Measurements from ENCODE around the gene SIGLEC12.
"Not testable (repeated sequence)": the region's sequence is repeated elsewhere in the genome, so short reads cannot be mapped to it uniquely, and the experiment has no call there.

Gene SIGLEC12

DNA sequence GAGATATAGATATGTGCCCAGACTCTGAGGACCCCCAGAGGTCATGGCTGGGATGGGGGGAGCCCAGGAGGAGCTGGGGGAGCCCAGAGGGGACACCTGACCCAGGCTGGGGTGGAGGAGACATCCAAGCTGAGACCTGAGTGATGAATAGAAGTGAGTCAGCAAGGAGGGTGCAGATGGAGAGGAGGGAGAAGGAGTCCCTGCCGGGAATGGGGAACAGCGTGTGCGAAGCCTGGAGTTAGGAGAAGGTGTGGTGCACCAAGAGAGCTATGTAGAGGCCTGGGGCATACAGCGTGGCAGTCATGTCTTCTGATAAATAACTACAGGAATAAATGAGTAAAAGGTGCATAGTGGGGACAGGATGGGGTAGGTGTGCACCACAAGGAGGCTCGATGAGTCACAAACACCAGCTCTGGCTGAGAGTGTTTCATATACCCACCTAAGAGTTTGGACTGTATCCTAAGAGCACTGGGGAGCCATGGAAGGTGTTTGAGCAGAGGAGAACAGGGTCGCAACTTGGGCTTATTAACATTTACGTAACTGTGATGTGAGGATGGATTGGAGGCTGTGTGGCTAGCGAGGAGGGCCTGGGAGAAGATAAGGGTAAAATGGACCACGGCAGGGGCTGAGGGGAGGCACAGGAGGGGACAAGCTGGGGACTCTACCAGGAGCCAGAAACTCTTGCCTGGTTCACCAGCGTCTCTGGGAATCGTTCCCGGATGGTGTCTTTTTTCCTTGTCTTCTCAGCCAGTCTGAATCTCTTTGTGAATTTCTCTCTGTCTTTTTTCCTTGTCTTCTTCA lies 21.9 kb downstream of the SIGLEC12 start:
- DNase-seq: no peak

DNA sequence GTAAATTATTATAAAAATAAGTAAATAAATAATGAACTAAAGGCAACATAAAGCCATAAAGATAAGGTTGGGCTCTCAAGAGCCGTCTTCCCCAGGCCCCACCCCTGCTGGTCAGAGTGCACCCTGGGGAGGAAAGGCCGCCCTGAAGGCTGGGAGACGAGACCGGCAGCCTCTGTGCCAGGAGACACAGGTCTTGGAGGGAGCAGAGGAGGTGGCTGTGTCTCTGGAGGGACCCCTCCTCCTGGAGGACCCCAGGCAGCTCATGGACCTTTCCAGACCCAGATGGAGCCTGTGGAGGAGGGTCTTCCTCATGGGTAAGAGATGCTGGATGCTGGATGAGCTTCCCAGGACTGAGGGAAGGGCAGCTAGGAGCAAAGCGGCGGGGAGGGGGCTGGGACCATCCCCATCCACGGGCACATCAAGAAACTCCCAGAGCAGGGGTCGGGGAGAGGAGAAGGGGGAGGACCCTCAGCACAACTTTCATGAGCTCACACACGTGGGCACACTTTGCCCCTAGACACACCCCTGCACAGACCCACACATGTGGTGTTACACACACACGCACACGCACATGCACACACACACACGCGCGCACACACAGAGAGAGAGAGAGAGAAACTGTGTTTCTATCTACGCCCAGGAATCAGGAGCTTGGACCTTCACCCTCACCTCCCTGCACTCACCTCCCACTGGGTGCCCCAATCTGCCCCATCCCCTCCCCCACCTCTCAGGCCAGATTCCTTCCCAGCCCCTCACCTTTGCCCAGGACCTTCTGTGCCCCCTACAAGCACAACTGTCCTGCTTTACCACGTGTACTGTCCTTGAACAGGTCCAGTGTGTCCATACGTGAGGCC lies 23.0 kb downstream of the SIGLEC12 start, which contains the start of gene CEACAM18:
TSS of gene CEACAM18 (plus strand) at position 159 of the 854 bp plus-strand sequence.
- no peak for DNase-seq

DNA sequence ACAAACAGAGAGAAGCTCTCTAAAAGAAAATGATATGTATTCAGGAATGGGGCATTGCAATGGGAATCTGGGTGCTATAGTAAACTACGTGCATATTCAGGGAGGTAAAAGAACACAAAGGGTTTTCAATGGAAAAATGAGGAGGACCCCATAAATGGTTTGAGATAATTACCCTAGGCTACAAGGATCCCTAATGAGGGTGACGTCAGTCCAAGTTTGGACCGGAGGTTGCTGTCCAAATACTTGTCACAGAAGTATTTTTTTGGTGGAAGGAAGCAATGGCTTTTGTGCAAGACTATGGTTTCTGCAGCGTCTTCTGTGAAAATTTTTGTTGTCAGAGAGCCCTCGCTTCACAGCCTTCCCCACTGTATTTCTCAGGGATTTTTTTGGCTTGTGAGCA lies 24.3 kb downstream of the SIGLEC12 start:
- no peak for DNase-seq

DNA sequence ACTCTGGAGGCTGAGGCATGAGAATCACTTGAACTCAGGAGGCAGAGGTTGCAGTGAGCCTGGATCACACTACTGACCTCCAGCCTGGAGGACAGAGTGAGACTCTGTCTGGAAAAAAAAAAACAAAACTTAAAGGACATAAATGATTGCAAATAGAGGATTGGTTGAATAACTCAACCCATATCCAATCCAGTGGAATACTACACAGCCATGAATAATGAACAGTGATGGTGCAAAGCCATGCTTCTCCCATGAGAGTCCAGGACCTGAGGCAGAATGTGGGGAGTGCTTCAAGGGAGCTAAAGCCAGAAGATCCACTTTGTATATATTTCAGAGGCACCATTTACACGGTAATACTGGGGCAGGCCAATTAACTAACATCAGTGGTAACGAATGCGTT lies 25.4 kb downstream of the SIGLEC12 start:
- DNase-seq: no peak

DNA sequence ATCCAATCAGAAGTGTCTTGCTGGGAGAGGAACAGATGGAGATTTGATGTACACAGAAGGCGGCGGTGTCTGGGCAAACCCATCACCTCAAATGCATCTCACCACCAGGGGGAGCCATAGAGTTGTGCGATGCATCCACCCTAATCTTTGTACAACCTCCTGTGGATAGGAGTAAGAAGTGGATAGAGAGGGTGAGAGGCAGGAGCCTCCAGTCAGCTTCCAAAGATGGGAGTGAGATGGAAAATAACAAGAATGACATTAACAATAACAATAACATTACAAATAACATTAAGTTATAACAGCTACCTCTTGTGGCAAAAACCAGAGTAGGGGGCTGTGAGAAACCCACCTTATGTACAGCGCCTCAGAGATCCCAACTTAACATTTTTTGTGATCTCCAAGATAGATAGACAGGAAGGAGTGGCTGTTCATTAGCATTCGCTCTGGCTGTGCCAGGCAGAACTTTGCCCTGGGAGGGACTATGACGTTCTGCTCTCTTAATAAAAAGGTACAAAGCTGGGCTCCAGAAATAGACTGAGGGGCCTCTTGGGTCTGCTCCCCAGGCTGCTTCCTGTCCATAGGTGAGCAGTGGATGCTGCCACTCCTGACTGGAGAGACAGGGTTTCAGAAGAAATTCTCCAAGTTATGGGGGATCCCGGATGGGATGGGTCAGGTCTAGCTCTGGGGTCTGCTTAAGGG lies 28.4 kb downstream of the SIGLEC12 start:
- peak; percentile 95 to 96 for DNase-seq

DNA sequence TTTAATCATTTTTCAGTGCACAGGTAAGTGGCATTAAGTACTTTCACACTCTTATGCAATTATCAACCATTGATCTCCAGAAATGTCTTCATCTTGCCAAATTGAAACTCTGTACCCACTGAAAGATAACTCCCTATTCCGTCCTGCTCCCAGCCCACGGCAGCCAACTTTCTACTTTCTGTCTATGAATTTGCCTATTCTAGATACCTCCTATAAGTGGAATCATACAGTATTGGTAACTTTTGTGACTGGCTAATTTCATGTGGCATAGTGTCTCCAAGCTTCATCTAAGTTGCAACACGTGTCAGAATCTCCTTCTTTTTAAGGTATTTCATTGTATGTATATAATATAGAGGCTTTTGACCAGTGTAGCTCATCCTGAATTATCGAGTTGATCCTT lies 29.0 kb downstream of the SIGLEC12 start:
- DNase-seq: no peak

DNA sequence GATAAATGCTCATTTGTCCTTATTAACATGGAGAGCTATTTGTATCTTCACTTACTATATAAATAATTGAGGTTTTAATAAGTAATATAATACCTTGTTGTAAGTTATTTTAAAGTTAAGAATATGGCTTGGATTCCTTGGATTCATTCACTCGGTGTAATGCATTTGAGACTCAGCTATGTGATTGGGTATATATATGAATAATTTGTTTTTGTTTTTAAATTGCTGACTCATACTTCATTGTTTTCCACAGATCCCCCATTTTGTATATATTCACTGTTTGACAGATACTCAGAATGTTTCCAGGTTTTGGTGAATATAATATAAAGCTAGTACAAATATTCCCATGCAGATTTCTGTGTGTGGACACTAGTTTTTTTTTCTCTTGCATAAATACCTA lies 30.1 kb downstream of the SIGLEC12 start:
- no peak for DNase-seq

DNA sequence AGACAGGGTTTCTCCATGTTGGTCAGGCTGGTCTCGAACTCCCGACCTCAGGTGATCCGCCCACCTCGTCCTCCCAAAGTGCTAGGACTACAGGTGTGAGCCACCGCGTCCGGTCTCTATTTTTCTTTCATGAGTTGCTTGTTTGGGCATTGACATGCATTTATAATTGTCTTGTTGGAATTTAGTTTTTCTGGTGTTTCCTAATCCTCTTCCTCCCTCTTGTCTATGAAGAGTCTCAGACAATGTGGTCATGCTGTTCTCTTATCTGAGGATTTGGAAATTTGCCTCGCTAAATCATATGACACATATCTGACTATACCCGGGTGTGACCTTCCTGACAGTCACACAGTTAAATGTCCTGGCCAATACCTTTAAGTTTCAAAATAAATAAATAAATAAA lies 30.6 kb downstream of the SIGLEC12 start:
- no peak for DNase-seq

DNA sequence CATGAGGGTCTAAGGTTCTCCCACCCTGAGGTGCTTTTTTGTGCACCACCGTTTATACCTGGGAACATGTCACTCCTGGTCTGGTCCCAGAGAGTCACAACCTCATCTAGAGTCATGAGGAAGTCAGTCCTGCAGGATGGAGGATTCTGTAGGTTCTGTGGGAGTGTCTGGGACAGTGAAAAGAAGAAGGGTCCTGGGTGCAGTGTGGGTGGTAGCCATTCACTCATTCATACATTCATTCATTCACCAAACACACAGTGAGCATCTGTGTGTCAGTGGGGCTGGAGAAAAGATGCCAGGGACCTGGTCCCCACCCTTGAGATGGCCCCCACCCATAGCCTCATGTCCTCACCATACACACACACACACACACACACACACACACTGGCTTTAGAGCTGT lies 32.0 kb downstream of the SIGLEC12 start:
- DNase-seq: no peak

DNA sequence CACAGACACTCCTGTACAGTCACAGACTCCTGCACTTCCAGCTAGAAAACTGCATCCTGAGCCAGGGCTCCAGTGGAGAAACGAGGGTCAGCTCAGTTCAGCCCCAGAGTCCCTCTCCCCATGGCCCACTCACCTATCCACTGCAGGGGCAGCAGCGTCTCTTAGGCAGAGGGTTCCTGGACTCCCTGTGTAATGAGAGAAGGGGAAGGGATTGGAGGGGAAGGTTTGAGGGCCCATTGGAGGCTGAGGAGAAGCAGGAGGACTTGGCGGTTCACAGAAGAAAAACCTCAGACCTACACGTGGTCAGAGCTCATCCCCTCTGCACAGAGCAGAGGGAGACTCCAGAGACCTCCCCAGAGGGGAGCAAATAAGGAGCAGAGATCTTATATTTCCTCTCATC lies 32.4 kb downstream of the SIGLEC12 start:
- no peak for DNase-seq

DNA sequence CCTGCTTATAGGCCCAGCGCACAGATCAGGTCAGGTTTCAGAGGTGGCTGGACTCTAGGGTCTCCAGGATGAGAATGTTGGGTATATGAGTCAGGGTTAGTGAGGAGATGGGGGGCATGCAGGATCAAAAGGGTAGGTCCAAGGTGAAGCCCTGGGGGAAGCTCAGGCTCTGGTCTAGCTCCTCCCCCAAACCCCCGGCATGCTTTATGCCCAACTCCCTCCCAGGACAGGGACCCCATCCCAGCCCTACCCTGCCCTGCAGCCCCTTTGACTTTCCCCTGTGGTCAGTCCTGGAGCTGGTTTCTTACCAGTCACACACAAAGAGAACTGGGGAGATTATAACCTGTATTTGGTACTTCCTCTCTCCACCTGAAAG lies 33.1 kb downstream of the SIGLEC12 start:
- DNase-seq: no peak

DNA sequence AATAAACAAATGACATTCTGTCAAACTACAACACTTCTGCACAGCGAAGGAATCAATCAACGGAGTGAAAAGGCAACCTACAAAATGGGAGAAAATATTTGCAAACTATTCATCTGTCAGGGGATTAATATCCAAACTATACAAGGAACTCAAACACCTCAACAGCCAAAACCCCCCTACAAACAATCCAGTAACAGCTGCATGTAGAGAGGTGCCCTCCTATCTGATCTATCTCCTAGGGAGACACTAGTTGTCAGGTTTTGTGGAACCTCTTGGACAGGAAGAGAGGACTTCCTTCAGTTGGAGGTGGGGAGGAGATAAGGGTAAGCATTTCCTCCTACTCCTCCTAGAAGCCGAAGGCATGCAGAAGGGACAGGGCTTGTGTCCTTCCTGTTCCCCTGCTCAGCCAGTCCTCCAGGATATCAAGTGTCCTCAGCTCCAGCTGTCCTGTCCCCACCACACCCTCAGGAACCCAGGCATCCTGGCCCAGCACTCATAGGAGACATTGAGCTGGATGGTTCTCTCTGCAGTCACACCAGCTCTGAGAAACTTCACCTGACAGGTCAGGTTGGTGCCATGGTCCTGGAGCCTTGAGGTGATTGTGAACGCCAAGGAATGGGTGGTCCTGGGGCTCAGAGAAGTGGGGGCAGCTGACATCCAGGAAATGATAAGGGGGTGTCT lies 33.6 kb downstream of the SIGLEC12 start:
- DNase-seq: no peak

DNA sequence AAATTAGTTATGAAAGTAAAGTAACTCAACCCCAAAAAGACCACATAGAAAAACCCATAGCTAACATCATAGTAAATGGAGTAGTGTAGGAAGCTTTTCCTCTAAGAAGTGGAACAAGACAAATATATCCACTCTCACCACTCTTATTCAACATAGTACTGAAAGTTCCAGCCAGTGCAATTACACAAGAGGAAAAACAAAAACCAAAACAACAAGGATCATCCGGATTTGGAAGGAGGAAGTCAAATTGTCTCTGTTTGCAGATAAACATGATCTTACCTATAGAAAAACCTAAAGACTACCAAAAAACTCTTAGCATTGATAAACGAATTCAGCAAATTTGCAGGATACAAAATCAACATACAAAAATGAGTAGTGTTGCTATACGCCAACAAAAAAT lies 34.9 kb downstream of the SIGLEC12 start:
- DNase-seq: no peak

DNA sequence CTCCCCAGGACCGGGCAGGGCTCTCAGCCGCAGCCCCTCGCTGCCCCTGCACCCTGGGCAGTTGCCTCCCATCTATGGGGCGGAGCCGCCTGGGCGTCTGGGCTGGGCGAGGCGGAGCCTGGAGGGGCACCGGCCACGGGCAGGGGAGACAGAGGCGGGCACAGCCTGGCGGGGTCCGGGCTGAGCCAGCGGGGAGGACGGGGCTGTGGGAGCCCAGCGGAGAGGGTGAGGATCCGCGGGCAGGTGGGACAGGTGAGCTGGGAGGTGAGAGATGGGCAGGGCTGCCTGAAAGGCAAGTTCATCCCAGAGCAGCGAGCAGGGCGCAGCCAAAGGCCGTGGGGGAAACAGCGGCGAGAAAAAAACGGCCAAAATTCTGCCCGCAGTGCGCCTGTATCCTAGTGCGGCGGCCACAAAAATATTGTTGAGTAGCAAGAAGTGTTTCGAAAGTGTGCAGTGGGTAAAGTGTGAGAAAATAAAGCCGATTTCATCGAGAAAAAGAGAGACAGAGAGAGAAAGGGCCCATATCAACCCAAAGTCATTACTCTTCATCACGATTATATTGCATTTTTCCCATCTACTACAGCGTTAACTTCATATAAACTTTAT lies 37.5 kb downstream of the SIGLEC12 start:
- DNase-seq: not testable (repeated sequence)

DNA sequence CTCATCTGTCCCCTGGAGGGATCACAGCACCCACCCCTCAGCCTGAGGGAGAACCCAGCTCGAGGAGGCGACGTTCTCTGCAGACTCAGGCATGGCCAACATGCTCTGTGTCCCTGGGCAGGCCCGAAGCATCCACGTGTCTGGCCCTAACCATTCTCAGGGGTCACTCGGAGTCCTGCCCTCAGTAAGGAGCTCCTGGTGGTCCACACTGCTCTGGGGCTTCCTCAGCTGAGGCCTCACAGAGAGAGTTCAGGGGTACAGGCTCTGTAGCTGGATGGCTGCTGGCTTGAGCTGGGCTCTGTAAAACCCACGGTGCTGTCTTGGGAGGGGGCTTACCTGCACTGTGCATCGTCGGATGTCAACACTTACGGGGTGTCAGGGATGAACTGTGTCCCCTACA lies 38.9 kb downstream of the SIGLEC12 start:
- DNase-seq: no peak

DNA sequence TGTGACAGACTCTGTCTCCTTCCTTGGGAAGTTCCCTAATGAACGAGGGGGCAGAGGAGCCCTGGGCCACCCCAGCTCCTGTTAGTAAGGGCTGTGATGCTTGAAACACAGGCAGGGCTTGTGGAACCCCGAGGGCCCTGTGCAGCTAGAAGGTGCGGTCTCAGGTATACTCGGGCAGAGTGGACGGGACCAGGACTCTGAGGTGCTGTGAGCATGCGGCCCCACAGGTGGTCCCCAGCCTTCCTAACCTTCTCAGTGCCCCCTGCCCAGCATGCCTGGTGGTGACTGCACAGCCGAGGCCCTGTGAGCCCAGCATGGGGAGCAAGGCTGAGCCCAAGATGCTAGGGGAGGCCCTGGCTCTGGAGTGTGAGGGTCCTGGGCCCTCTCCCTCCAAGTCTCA lies 39.3 kb downstream of the SIGLEC12 start:
- no peak for DNase-seq

DNA sequence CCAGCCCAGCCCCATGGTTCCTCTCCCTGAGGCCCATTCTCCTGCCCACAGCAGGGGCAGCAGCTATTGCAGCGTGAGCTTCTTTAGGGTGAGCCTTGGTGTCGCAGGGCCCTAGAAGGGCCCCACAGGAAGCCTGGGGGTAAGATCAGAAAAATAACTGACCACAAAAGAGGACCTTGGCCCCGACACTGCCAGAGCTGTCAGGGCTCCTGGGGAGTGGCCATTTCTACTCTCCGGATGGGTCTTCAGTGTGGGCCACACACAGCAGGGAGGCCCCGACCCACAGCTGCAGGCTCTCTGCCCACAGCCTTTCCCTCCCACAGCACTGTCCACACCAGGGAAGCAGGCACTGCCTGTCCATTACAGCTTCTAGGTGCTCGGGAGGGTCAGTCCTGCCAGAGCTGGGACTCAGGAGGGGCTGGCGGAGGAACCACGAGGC lies 39.9 kb downstream of the SIGLEC12 start:
- no peak for DNase-seq

DNA sequence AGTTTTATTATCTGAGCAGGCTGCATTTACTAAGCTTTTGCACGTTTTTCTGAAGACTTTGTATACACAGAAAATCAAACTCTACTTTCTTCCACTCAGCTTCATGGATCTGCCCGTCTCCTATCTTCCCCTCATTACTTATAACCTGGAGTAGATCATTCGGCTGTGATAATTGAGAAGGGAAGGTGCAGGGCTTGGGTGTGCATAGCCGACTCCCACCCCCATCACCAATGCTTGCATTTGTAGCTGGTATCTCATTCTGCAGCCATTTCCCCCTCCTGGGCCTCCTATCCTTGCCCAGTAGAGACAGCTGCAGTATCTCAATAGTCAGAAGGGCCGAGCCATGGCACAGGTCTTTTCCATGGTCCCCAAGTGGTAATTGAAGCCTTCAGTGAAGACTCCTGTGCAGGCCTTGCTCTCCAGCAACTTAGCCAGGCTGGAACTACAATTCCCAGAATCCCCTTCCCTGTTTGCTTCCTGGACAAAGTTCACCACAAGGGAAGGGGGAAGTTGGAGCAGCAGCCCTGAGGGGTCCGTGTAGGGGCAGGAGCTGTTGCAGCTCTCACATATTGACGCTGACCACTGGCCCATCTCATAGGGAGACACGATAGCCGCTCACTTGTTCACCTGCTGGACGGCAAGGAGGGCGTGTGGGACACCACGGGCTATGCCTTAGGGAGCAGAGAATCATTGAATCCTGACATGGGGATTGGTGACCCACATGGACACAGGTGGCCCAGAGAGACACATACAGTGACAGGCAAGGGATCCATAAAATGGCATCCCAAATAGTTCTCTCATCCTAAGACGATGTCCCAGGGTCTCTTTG lies 41.2 kb downstream of the SIGLEC12 start:
- DNase-seq: no peak

DNA sequence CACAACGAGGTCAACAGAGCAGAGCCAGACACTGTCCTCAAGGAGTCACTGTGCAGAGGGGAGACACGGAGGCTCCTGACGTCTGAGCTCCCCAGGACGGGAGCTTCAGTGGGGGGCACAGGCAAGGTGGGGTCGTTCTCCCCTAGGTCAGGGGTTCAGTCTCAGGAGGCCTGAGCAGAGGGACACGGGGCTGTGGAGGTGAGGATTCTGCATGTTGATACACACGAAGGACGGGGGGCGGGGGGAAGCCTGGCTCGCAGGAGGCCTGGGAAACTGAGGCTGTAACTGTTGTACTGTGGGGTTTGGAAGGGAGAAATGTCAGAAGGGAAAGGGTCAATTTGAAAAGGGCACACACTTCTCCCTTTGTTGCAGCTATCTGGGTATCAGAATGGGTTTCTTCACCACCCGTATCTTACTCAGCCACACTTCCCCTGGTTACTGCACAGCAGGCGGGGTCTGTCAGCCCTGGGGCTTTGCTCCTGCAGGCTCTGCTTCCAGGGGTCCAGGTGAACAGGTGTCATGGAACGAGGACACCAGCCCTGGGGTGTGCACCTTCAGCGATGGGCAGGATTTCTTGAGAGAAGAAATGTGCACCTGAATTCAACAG lies 42.6 kb downstream of the SIGLEC12 start:
- DNase-seq: no peak

DNA sequence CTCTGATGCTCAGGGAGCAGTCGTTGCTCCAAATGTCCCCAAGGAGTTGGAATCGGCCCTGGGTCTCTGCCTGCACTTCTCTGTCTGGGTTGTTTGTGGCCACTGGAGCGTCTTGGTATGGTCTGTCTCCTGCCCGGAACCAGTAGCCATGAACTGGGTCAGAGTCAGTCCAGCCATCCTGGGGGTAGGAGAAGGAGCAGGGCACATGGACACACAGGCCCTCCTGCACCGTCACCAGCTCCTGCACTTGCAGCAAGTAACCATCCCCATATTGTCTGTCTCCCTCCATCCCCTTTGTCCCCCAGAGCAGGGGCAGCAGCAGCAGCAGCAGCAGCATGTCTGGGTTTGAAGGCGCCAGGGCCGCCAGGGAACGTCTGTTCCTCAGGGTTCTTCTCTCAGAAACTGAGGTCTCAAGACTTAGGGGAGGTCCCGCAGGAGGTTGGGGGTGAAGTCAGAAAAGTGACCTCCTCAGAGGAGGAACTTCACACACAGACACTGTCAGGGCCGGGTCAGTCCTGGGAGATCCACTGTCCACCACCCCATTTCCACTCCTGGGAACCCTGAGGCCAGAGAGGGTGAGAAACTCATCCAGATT lies 43.5 kb downstream of the SIGLEC12 start, which contains the start of gene SIGLEC8:
TSS of gene SIGLEC8 (minus strand) at position 404 of the 595 bp plus-strand sequence. CDS start at position 337, 67 bp downstream.
- no peak for DNase-seq

Data from stimulated activated CD4-positive, alpha-beta T cell treated with anti-CD3 and anti-CD28 coated beads, Interleukin-2, amount 100 ng/mL, for 48 hours (primary cell).